GM20000 (cell line): ENCODE measurements around the gene ADH1A.

Experiments used
- DNase-seq: peaks from one replicate; pipeline ENCODE4 v3.0.0; 2012; ENCODE audit warnings: low spot score
- CTCF ChIP-seq: IDR thresholded peaks from 2 replicates; pipeline ENCODE4 v1.5.1; 2012; ENCODE audit warnings: mild to moderate bottlenecking, control low read depth; ENCODE audit errors: extremely low read depth, missing control alignments

ADH1A gene

GRCh38 chr4:99305638-99306400 is 15.0 kb upstream of the ADH1A start:
- no peak for TF ChIP-seq CTCF
- no peak for DNase-seq

- DNase-seq, result no peak
- no peak for TF ChIP-seq CTCF
These were observed 10.8 kb upstream of the ADH1A start for GRCh38 chr4:99301376-99302164.

- no peak for TF ChIP-seq CTCF
These were observed 10.1 kb upstream of the ADH1A start for GRCh38 chr4:99300934-99301333.

GRCh38 chr4:99293357-99293756 is 2.6 kb upstream of the ADH1A start:
- no peak for DNase-seq
- no peak for TF ChIP-seq CTCF

More at GRCh38 chr4:99300934-99301333, 10.1 kb upstream of the ADH1A start:
- DNase-seq, result no peak

- TF ChIP-seq CTCF, result no peak
- no peak for DNase-seq
These were observed 5.4 kb downstream of the ADH1A start for GRCh38 chr4:99285387-99285786.

- DNase-seq, result no peak
- no peak for TF ChIP-seq CTCF
These were observed 8.1 kb downstream of the ADH1A start for GRCh38 chr4:99282731-99283130.

- no peak for TF ChIP-seq CTCF
- DNase-seq, result no peak
These were observed 9.5 kb downstream of the ADH1A start for GRCh38 chr4:99281261-99281660.
